HCT116 (cell line): ENCODE measurements around the gene TMPRSS13.

ENCODE experiments used
- POLR2A ChIP-seq: IDR thresholded peaks from 2 replicates; pipeline ENCODE4 v1.7.0; 2011; ENCODE audit warnings: borderline replicate concordance; ENCODE audit not compliant: insufficient read depth, insufficient read length; ENCODE audit errors: extremely low read depth
- POLR2AphosphoS5 ChIP-seq: IDR thresholded peaks from 2 replicates; pipeline ENCODE4 v1.6.1; 2011; ENCODE audit warnings: mild to moderate bottlenecking, low read depth, low read length, moderate library complexity

- TF ChIP-seq POLR2A (no peak), POLR2AphosphoS5 (no peak)
These were observed 27.0 kb downstream of the TMPRSS13 start for GRCh38 chr11:117902001-117902845.
